ENCODE measurements around the gene TRAPPC10. TPM values are rescaled to one million over a fixed set of nuclear protein-coding genes. Genes with fewer than 3 reads are reported as not detected.
"Not testable (repeated sequence)": the region's sequence is repeated elsewhere in the genome, so short reads cannot be mapped to it uniquely, and the experiment has no call there.

TRAPPC10 gene
- polyA plus RNA-seq, 1 of the 3 experiments (the other 2 are of a cell fraction): 17.5 TPM

DNA sequence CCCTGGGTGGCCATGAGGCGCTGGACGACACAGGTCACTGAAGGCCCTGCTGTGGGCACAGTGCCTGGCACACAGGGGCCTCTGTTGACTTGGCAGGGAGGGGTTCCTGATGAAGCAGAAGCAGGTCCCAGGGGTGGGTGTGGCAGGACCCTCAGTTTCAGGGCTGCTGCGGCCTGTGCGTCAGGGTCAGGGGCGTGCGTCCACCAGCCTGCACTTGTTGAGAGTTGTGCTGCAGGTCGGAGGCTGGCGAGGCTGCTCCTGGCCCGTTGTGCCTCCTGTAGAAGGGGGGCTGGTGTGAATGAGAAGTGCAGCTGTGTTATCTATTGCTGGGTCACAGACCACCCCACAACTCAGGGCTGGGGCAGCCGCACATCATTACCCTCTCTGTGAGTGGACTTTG, 130.4 kb downstream of the TRAPPC10 start:
- H4K20me1 ChIP-seq (ENCODE audit: insufficient read depth); H2AFZ ChIP-seq (ENCODE audit: low read depth); H3K9me3 ChIP-seq; H3K36me3 ChIP-seq (replicated peaks in 1 of 2; ENCODE audit: control insufficient read depth in 1 of 2, insufficient read depth in 2 of 2, low read length in 1 of 2); DNase-seq; H3F3A ChIP-seq (replicated peaks; ENCODE audit: insufficient read depth); H3K27ac ChIP-seq (ENCODE audit: low read depth in 2 of 2, low read length in 1 of 2); H3K27me3 ChIP-seq (ENCODE audit: insufficient read depth); POLR2A ChIA-PET; H3K4me2 ChIP-seq; H3K9me2 ChIP-seq; CTCF ChIA-PET; H3K4me1 ChIP-seq (ENCODE audit: control insufficient read depth in 1 of 2, insufficient read depth in 2 of 2, low read depth in 1 of 2, low read length in 1 of 2); H3K79me2 ChIP-seq (ENCODE audit: insufficient read depth); H3K4me3 ChIP-seq (ENCODE audit: low read depth in 2 of 2, low read length in 1 of 2); H3K9ac ChIP-seq: not testable (repeated sequence)
- no CpG with 5 or more reads among the region's 10 CpGs for WGBS (ENCODE audit: low lambda C conversion rate)

- H3K27me3 ChIP-seq (ENCODE audit: insufficient read depth); H3K79me2 ChIP-seq (ENCODE audit: insufficient read depth); H3K36me3 ChIP-seq (replicated peaks in 1 of 2; ENCODE audit: control insufficient read depth in 1 of 2, insufficient read depth in 2 of 2, low read length in 1 of 2); H4K20me1 ChIP-seq (ENCODE audit: insufficient read depth); H3K27ac ChIP-seq (ENCODE audit: low read depth in 2 of 2, low read length in 1 of 2); CTCF ChIA-PET; H3F3A ChIP-seq (replicated peaks; ENCODE audit: insufficient read depth); H3K9me2 ChIP-seq; H3K4me3 ChIP-seq (ENCODE audit: low read depth in 2 of 2, low read length in 1 of 2); H3K4me1 ChIP-seq (ENCODE audit: control insufficient read depth in 1 of 2, insufficient read depth in 2 of 2, low read depth in 1 of 2, low read length in 1 of 2); DNase-seq; H3K9ac ChIP-seq; H3K4me2 ChIP-seq; H2AFZ ChIP-seq (ENCODE audit: low read depth); H3K9me3 ChIP-seq; POLR2A ChIA-PET: not testable (repeated sequence)
- no CpG with 5 or more reads among the region's 17 CpGs for WGBS (ENCODE audit: low lambda C conversion rate)
These were observed 131.3 kb downstream of the TRAPPC10 start for GRCh38 chr21:44143380-44143779.

DNA sequence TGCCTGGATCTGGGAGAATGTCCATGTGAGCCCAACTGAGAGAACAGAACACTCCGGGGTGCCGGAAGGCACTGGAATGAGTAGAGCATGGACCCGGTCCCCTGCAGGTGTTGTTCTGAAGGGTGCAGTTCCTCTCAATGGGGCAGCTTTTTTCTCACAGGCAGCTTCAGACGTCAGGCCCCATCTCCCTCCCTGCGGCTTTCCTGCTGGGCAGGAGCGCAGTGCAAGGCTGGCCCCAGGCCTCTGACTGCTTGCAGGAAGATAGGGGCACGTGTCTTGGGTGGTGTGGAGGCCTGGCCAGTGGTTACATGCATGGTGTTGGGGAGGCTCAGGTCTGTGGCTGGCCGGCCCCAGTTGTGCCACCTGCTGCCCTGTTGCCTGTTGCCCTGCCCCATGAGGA, 131.9 kb downstream of the TRAPPC10 start:
- WGBS (ENCODE audit: low lambda C conversion rate): no CpG with 5 or more reads among the region's 8 CpGs
- DNase-seq; H3K4me3 ChIP-seq (ENCODE audit: low read depth in 2 of 2, low read length in 1 of 2); POLR2A ChIA-PET; H4K20me1 ChIP-seq (ENCODE audit: insufficient read depth); H3K79me2 ChIP-seq (ENCODE audit: insufficient read depth); H3K27me3 ChIP-seq (ENCODE audit: insufficient read depth); H3K36me3 ChIP-seq (replicated peaks in 1 of 2; ENCODE audit: control insufficient read depth in 1 of 2, insufficient read depth in 2 of 2, low read length in 1 of 2); H2AFZ ChIP-seq (ENCODE audit: low read depth); H3K9me3 ChIP-seq; H3K9me2 ChIP-seq; H3K27ac ChIP-seq (ENCODE audit: low read depth in 2 of 2, low read length in 1 of 2); H3K9ac ChIP-seq; H3F3A ChIP-seq (replicated peaks; ENCODE audit: insufficient read depth); CTCF ChIA-PET; H3K4me2 ChIP-seq; H3K4me1 ChIP-seq (ENCODE audit: control insufficient read depth in 1 of 2, insufficient read depth in 2 of 2, low read depth in 1 of 2, low read length in 1 of 2): not testable (repeated sequence)

GRCh38 chr21:44144784-44145602, 132.9 kb downstream of the TRAPPC10 start:
- H4K20me1 ChIP-seq (ENCODE audit: insufficient read depth); H3K36me3 ChIP-seq (replicated peaks in 1 of 2; ENCODE audit: control insufficient read depth in 1 of 2, insufficient read depth in 2 of 2, low read length in 1 of 2); H3K27ac ChIP-seq (ENCODE audit: low read depth in 2 of 2, low read length in 1 of 2); CTCF ChIA-PET; H3K27me3 ChIP-seq (ENCODE audit: insufficient read depth); H3K9me3 ChIP-seq; H2AFZ ChIP-seq (ENCODE audit: low read depth); H3F3A ChIP-seq (replicated peaks; ENCODE audit: insufficient read depth); H3K4me1 ChIP-seq (ENCODE audit: control insufficient read depth in 1 of 2, insufficient read depth in 2 of 2, low read depth in 1 of 2, low read length in 1 of 2); H3K4me2 ChIP-seq; H3K4me3 ChIP-seq (ENCODE audit: low read depth in 2 of 2, low read length in 1 of 2); H3K9me2 ChIP-seq; POLR2A ChIA-PET; H3K9ac ChIP-seq; H3K79me2 ChIP-seq (ENCODE audit: insufficient read depth); DNase-seq: not testable (repeated sequence)
- no CpG with 5 or more reads among the region's 22 CpGs for WGBS (ENCODE audit: low lambda C conversion rate)

DNA sequence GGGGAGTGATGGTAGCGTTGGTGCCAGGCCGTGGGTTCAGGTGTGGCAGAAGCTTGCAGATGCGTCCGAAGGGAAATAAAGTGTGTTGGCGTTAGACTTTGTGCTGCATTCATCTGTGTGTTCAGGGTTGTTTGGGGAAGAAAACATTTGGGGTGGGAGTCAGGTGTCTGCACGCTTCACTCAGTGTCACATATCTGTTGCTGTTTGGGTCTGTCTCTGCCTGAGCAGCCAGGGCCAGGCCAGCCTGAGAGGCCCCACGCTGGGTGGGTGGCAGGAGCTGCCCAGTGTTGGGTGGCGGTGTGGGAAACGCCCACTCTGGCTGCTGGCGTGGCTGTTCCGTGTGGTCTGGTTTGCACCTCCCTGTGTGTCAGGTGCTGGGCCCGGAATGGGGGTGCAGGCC, 133.5 kb downstream of the TRAPPC10 start:
- H3K27ac ChIP-seq (ENCODE audit: low read depth in 2 of 2, low read length in 1 of 2); H3K79me2 ChIP-seq (ENCODE audit: insufficient read depth); H3K4me1 ChIP-seq (ENCODE audit: control insufficient read depth in 1 of 2, insufficient read depth in 2 of 2, low read depth in 1 of 2, low read length in 1 of 2); H4K20me1 ChIP-seq (ENCODE audit: insufficient read depth); DNase-seq; H3K9ac ChIP-seq; H3K4me2 ChIP-seq; H2AFZ ChIP-seq (ENCODE audit: low read depth); H3K9me2 ChIP-seq; CTCF ChIA-PET; H3F3A ChIP-seq (replicated peaks; ENCODE audit: insufficient read depth); H3K27me3 ChIP-seq (ENCODE audit: insufficient read depth); H3K4me3 ChIP-seq (ENCODE audit: low read depth in 2 of 2, low read length in 1 of 2); POLR2A ChIA-PET; H3K36me3 ChIP-seq (replicated peaks in 1 of 2; ENCODE audit: control insufficient read depth in 1 of 2, insufficient read depth in 2 of 2, low read length in 1 of 2); H3K9me3 ChIP-seq: not testable (repeated sequence)
- no CpG with 5 or more reads among the region's 12 CpGs for WGBS (ENCODE audit: low lambda C conversion rate)

GRCh38 chr21:44147108-44147507, 135.0 kb downstream of the TRAPPC10 start:
- DNase-seq; H2AFZ ChIP-seq (ENCODE audit: low read depth); H3K36me3 ChIP-seq (replicated peaks in 1 of 2; ENCODE audit: control insufficient read depth in 1 of 2, insufficient read depth in 2 of 2, low read length in 1 of 2); H4K20me1 ChIP-seq (ENCODE audit: insufficient read depth); H3K4me3 ChIP-seq (ENCODE audit: low read depth in 2 of 2, low read length in 1 of 2); H3K27me3 ChIP-seq (ENCODE audit: insufficient read depth); H3K9ac ChIP-seq; H3K27ac ChIP-seq (ENCODE audit: low read depth in 2 of 2, low read length in 1 of 2); H3K9me3 ChIP-seq; H3K79me2 ChIP-seq (ENCODE audit: insufficient read depth); H3K9me2 ChIP-seq; H3K4me1 ChIP-seq (ENCODE audit: control insufficient read depth in 1 of 2, insufficient read depth in 2 of 2, low read depth in 1 of 2, low read length in 1 of 2); CTCF ChIA-PET; POLR2A ChIA-PET; H3F3A ChIP-seq (replicated peaks; ENCODE audit: insufficient read depth); H3K4me2 ChIP-seq: not testable (repeated sequence)
- no CpG with 5 or more reads among the region's 8 CpGs for WGBS (ENCODE audit: low lambda C conversion rate)
